Measurements from ENCODE around the gene TCF7L1.

- TF ChIP-seq REST (IDR thresholded peaks at IDR 0.05; ENCODE audit: low read depth, low read length) (no peak), TAF1 (IDR thresholded peaks at IDR 0.05; ENCODE audit: borderline replicate concordance, low read depth, low read length) (no peak), NFIC (IDR thresholded peaks at IDR 0.05; ENCODE audit: borderline replicate concordance) (no peak), RFX5 (IDR thresholded peaks at IDR 0.05; ENCODE audit: low read length) (no peak), GABPA (IDR thresholded peaks at IDR 0.05; ENCODE audit: low read depth) (no peak), CHD2 (IDR thresholded peaks at IDR 0.05; ENCODE audit: low read length, partially characterized antibody) (no peak), POLR2AphosphoS5 (IDR thresholded peaks at IDR 0.05; ENCODE audit: low read depth, low read length) (no peak), SMC3 (IDR thresholded peaks at IDR 0.05; ENCODE audit: low read depth, low read length) (no peak), ELF1 (IDR thresholded peaks at IDR 0.05) (no peak), MAX (IDR thresholded peaks at IDR 0.05; ENCODE audit: low read depth) (no peak), YY1 (IDR thresholded peaks at IDR 0.05; ENCODE audit: low read depth) (no peak)
- TF ChIP-seq, protein P1, sequence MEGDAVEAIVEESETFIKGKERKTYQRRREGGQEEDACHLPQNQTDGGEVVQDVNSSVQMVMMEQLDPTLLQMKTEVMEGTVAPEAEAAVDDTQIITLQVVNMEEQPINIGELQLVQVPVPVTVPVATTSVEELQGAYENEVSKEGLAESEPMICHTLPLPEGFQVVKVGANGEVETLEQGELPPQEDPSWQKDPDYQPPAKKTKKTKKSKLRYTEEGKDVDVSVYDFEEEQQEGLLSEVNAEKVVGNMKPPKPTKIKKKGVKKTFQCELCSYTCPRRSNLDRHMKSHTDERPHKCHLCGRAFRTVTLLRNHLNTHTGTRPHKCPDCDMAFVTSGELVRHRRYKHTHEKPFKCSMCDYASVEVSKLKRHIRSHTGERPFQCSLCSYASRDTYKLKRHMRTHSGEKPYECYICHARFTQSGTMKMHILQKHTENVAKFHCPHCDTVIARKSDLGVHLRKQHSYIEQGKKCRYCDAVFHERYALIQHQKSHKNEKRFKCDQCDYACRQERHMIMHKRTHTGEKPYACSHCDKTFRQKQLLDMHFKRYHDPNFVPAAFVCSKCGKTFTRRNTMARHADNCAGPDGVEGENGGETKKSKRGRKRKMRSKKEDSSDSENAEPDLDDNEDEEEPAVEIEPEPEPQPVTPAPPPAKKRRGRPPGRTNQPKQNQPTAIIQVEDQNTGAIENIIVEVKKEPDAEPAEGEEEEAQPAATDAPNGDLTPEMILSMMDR (IDR thresholded peaks at IDR 0.05), result no peak
Observed at GRCh38 chr2:85263591-85263990, 130.4 kb downstream of the TCF7L1 start.

Measured in SK-N-SH (cell line).